A549 (cell line): ENCODE measurements around the gene NUDT19. TPM values are rescaled to one million over a fixed set of nuclear protein-coding genes. Genes with fewer than 3 reads are reported as not detected.
A peak's percentile ranks its signal among the peaks of the same experiment; 100 is the strongest.
"Not testable (repeated sequence)": the region's sequence is repeated elsewhere in the genome, so short reads cannot be mapped to it uniquely, and the experiment has no call there.

Source experiments
- ATAC-seq, 2 experiments: fragments of 200-7000 bp in 1 of 2; fragments of >200 bp in 1 of 2; cut with Nextera tagmentation in 1 of 2; cut with Tn5 transposase in 1 of 2; 3 replicates each; pipeline versions ENCODE4 v1.8.0 to v1.9.1; 2018 to 2020; ENCODE audit warnings: mild to moderate bottlenecking in 1 of 2, moderate library complexity in 1 of 2
- CTCF ChIA-PET: fragments of 300-600 bp; sonication (Branson Sonifier 250); formaldehyde crosslinking; extraction: SDS; loops from one replicate; lab custom pipeline; 2021; ENCODE audit warnings: antibody characterized with exemption, inconsistent platforms; lab: Yijun Ruan, JAX
- POLR2A ChIA-PET: fragments of 350-600 bp; formaldehyde crosslinking; extraction: SDS; loops from one replicate; lab custom pipeline; 2021; ENCODE audit warnings: antibody characterized with exemption, inconsistent platforms; lab: Yijun Ruan, JAX
- DNase-seq, 2 experiments: peaks; one replicate each; pipeline versions ENCODE4 v3.0.0 to v3.0.0-alpha.2; 2011 to 2016; ENCODE audit warnings: low read depth in 1 of 2, low spot score in 1 of 2
- FAIRE-seq: peaks from 2 replicates; lab custom pipeline; 2011; peaks lifted over from hg19 to GRCh38; lab: Jason Lieb, UNC
- H3K27ac ChIP-seq, 2 experiments: fragments of >200 bp; sonication (Bioruptor Twin); formaldehyde crosslinking; 3 replicates each; pipeline ENCODE4 v1.5.1; 2016 to 2017
- H3K4me1 ChIP-seq: fragments of >200 bp; sonication (Bioruptor Twin); formaldehyde crosslinking; 3 replicates; pipeline ENCODE4 v1.6.1; 2016
- H3K4me2 ChIP-seq: fragments of >200 bp; sonication (Bioruptor Twin); formaldehyde crosslinking; 3 replicates; pipeline ENCODE4 v1.6.1; 2016
- H3K4me3 ChIP-seq: fragments of >200 bp; sonication (Bioruptor Twin); formaldehyde crosslinking; 3 replicates; pipeline ENCODE4 v1.5.1; 2016
- H3K9me3 ChIP-seq: fragments of >200 bp; sonication (Bioruptor Twin); formaldehyde crosslinking; 3 replicates; pipeline ENCODE4 v1.6.1; 2016
- CBX2 ChIP-seq: fragments of 200-600 bp; sonication (generic); IDR thresholded peaks from 2 replicates; pipeline ENCODE4 v1.6.1; 2016; ENCODE audit warnings: low read depth, mild to moderate bottlenecking, borderline replicate concordance
- CEBPB ChIP-seq, 2 experiments: fragments of >200 bp in 1 of 2; sonication (Bioruptor Twin) in 1 of 2; formaldehyde crosslinking in 1 of 2; IDR thresholded peaks; 2 replicates each; pipeline ENCODE4 v1.6.1; 2012 to 2016
- EHMT2 ChIP-seq: fragments of 200-600 bp; sonication (generic); IDR thresholded peaks from 2 replicates; pipeline ENCODE4 v1.6.1; 2016; ENCODE audit warnings: antibody characterized with exemption, low read depth, mild to moderate bottlenecking, moderate library complexity
- ELK1 ChIP-seq: fragments of 150-350 bp; IDR thresholded peaks from 2 replicates; pipeline ENCODE4 v1.6.1; 2014; ENCODE audit warnings: low read depth, mild to moderate bottlenecking, low read length
- EP300 ChIP-seq, 2 experiments: fragments of >200 bp; sonication (Bioruptor Twin); formaldehyde crosslinking; IDR thresholded peaks; 2 replicates in 1 of 2; 3 replicates in 1 of 2; pipeline ENCODE4 v1.6.1; 2016 to 2017
- FOSL2 ChIP-seq, 2 experiments: fragments of 450-650 bp in 1 of 2; fragments of >200 bp in 1 of 2; sonication (Bioruptor Twin) in 1 of 2; formaldehyde crosslinking; IDR thresholded peaks; 2 replicates each; pipeline versions ENCODE4 v1.5.0 to v1.6.1; 2016 to 2020; ENCODE audit warnings: mild to moderate bottlenecking in 1 of 2, moderate library complexity in 1 of 2
- GATA3 ChIP-seq: IDR thresholded peaks from 2 replicates; pipeline ENCODE4 v1.6.1; 2012; ENCODE audit warnings: borderline replicate concordance
- MAFK ChIP-seq: fragments of 450-650 bp; IDR thresholded peaks from 2 replicates; pipeline ENCODE4 v1.6.1; 2014; ENCODE audit not compliant: partially characterized antibody
- NR3C1 ChIP-seq: fragments of >200 bp; sonication (Bioruptor Twin); formaldehyde crosslinking; IDR thresholded peaks from 3 replicates; pipeline ENCODE4 v1.6.1; 2017
- PBX3 ChIP-seq: IDR thresholded peaks from 2 replicates; pipeline ENCODE4 v1.6.1; 2012
- POLR2A ChIP-seq: IDR thresholded peaks from 2 replicates; pipeline ENCODE4 v1.6.1; 2012; ENCODE audit warnings: mild to moderate bottlenecking, low read length
- POLR2AphosphoS2 ChIP-seq: conservative IDR thresholded peaks from 2 replicates; pipeline ENCODE4 v1.6.1; 2012; ENCODE audit warnings: low read length, improper control_type of control experiment, inconsistent platforms
- RAD21 ChIP-seq, 2 experiments: fragments of >200 bp in 1 of 2; sonication (Bioruptor Twin) in 1 of 2; formaldehyde crosslinking in 1 of 2; IDR thresholded peaks in 1 of 2; conservative IDR thresholded peaks in 1 of 2; 2 replicates in 1 of 2; 3 replicates in 1 of 2; pipeline ENCODE4 v1.6.1; 2012 to 2018; ENCODE audit warnings: inconsistent platforms in 1 of 2
- RARB ChIP-seq: fragments of 250-450 bp; sonication (Bioruptor Pico); IDR thresholded peaks from 2 replicates; pipeline ENCODE4 v1.8.0; 2021; ENCODE audit warnings: mild to moderate bottlenecking, moderate library complexity
- RCOR1 ChIP-seq: fragments of 150-350 bp; IDR thresholded peaks from 2 replicates; pipeline ENCODE4 v1.6.1; 2014; ENCODE audit warnings: antibody characterized with exemption, low read length, low read depth
- RNF2 ChIP-seq: fragments of 200-600 bp; sonication (generic); IDR thresholded peaks from 2 replicates; pipeline ENCODE4 v1.6.1; 2016; ENCODE audit warnings: low read depth, mild to moderate bottlenecking, antibody characterized with exemption, moderate library complexity, borderline replicate concordance
- SMC3 ChIP-seq: fragments of >200 bp; sonication (Bioruptor Twin); formaldehyde crosslinking; IDR thresholded peaks from 3 replicates; pipeline ENCODE4 v1.6.1; 2018; ENCODE audit warnings: inconsistent platforms
- TP53 ChIP-seq: fragments of 250-450 bp; sonication (Bioruptor Pico); IDR thresholded peaks from 2 replicates; pipeline ENCODE4 v1.5.0; 2021; ENCODE audit warnings: mild to moderate bottlenecking, moderate library complexity
- ZC3H11A ChIP-seq: fragments of 450-650 bp; IDR thresholded peaks from 2 replicates; pipeline ENCODE4 v1.6.1; 2014; ENCODE audit warnings: antibody characterized with exemption, mild to moderate bottlenecking
- ZNF302 ChIP-seq: fragments of 250-450 bp; sonication (Bioruptor Pico); IDR thresholded peaks from 2 replicates; pipeline ENCODE4 v1.9.0; 2021; ENCODE audit warnings: inconsistent platforms, mild to moderate bottlenecking, moderate library complexity
- ZSCAN20 ChIP-seq: fragments of 250-450 bp; sonication (Bioruptor Pico); IDR thresholded peaks from 2 replicates; pipeline ENCODE4 v1.8.0; 2022; ENCODE audit warnings: mild to moderate bottlenecking, moderate library complexity
- WGBS: methylation state at CpG from one replicate; pipeline ENCODE4 v1.1.6; 2017; ENCODE audit errors: missing lambda C conversion rate; 5-methylcytosine and 5-hydroxymethylcytosine counted together
- polyA plus RNA-seq, 4 experiments: library from polyadenylated mRNA; depleted of rRNA in 3 of 4; stranded (reverse); fragments of >200 nt; fragmentation: RNase III in 1 of 4; extraction: RNeasy Plus Mini Kit Qiagen cat#74134 plus additional on column Dnase treatment in 1 of 4; gene quantifications; 2 replicates in 3 of 4; 3 replicates in 1 of 4; pipeline ENCODE4 v1.2.3, GENCODE V29; 2011 to 2017
- TF ChIP-seq, protein P1 (sequence below): fragments of >200 bp; sonication (Bioruptor Twin); formaldehyde crosslinking; IDR thresholded peaks from 3 replicates; pipeline ENCODE4 v1.6.1; 2016
- TF ChIP-seq, protein P2 (sequence below): fragments of 200-600 bp; sonication (generic); IDR thresholded peaks from 2 replicates; pipeline ENCODE4 v1.6.1; 2016; ENCODE audit warnings: antibody characterized with exemption, mild to moderate bottlenecking, moderate library complexity

The NUDT19 gene
- polyA plus RNA-seq, 2 of the 4 experiments (the other 2 are of a cell fraction), result 30.1 to 32.6 TPM

GRCh38 chr19:32656379-32656778 lies 35.2 kb upstream of the NUDT19 start:
- not testable (repeated sequence) for FAIRE-seq, H3K9me3 ChIP-seq, H3K27ac ChIP-seq, H3K4me1 ChIP-seq, DNase-seq, H3K4me3 ChIP-seq, ATAC-seq, H3K4me2 ChIP-seq
- ChIA-PET POLR2A (interaction anchor here (0.6 kb wide), 1 partner anchor 75 kb away, joined by 3 read pairs; the partner anchor contains the start of gene PDCD5), CTCF (interaction anchor here (0.6 to 1.9 kb wide), 9 partner anchors 9 to 1856 kb away, joined by 3 to 10 read pairs (median 3); partner anchors contain the start of genes ANKRD27 and RGS9BP)
- 95% methylated on average over 8 of the region's 8 CpGs for WGBS
- TF ChIP-seq POLR2A, result 0 out of 2 replicates have a peak, but pooled peaks have one; percentile 13

- ATAC-seq (no peak), DNase-seq (no peak), FAIRE-seq (no peak)
- WGBS, result 91% methylated on average over 10 of the region's 10 CpGs
- POLR2A ChIA-PET, result no interaction called here
- CTCF ChIA-PET, result no interaction called here
- no peak for TF ChIP-seq ZNF302 (CRISPR knock-in tag)
- no peak for TF ChIP-seq EP300 (IDR thresholded peaks at IDR 0.05)
- no peak for TF ChIP-seq PBX3
- TF ChIP-seq RNF2, result no peak
- no peak for TF ChIP-seq RARB
- no peak for TF ChIP-seq POLR2AphosphoS2
- TF ChIP-seq FOSL2 (IDR thresholded peaks at IDR 0.05), result no peak
- no peak for TF ChIP-seq FOSL2 (CRISPR knock-in tag; IDR thresholded peaks at IDR 0.05)
- no peak for TF ChIP-seq ZC3H11A
- no peak for TF ChIP-seq MAFK
- TF ChIP-seq EHMT2, result no peak
- TF ChIP-seq GATA3, result no peak
- TF ChIP-seq, protein P1, sequence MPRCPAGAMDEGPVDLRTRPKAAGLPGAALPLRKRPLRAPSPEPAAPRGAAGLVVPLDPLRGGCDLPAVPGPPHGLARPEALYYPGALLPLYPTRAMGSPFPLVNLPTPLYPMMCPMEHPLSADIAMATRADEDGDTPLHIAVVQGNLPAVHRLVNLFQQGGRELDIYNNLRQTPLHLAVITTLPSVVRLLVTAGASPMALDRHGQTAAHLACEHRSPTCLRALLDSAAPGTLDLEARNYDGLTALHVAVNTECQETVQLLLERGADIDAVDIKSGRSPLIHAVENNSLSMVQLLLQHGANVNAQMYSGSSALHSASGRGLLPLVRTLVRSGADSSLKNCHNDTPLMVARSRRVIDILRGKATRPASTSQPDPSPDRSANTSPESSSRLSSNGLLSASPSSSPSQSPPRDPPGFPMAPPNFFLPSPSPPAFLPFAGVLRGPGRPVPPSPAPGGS, result no peak
- TF ChIP-seq RAD21 (conservative IDR thresholded peaks at IDR 0.05 in 1 of 2, IDR thresholded peaks at IDR 0.05 in 1 of 2), result no peak
- no peak for TF ChIP-seq RCOR1
- TF ChIP-seq NR3C1, result no peak
- TF ChIP-seq ZSCAN20 (CRISPR knock-in tag), result no peak
- no peaks in the 10 kb centered on the region for H3K4me1 ChIP-seq
- no peak overlapping the region for H3K4me3 ChIP-seq
- H3K27ac ChIP-seq, result no peak overlapping the region
- H3K4me2 ChIP-seq, result no peak overlapping the region
- no peaks in the 10 kb centered on the region for H3K9me3 ChIP-seq
Measured at GRCh38 chr19:32658075-32658474, 33.5 kb upstream of the NUDT19 start.

DNA sequence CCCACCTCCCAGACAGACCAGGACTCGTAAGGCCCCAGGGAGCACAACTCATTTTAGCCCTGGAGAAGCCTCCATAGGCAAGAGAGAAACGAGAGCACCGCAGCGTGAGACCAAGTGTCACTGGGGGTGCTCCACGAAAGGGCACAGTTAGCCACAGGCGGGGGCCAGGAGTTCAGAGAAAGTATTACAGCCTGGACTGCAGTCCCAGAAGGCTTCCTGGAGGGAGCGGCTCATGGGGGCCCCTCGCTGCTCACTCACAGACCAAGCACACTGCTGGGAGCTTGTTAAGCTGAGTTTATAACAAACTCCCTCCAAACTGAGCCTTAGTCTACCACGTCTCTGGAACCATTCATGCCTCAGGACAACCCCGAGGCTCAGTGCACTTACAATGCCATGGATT lies 33.1 kb upstream of the NUDT19 start:
- no peak overlapping the region for H3K4me3 ChIP-seq
- no peak for DNase-seq
- TF ChIP-seq ELK1, result no peak
- TF ChIP-seq RARB, result no peak
- TF ChIP-seq CEBPB (IDR thresholded peaks at IDR 0.05), result no peak
- no peak for TF ChIP-seq TP53
- no peak for TF ChIP-seq POLR2A
- TF ChIP-seq, protein P2, sequence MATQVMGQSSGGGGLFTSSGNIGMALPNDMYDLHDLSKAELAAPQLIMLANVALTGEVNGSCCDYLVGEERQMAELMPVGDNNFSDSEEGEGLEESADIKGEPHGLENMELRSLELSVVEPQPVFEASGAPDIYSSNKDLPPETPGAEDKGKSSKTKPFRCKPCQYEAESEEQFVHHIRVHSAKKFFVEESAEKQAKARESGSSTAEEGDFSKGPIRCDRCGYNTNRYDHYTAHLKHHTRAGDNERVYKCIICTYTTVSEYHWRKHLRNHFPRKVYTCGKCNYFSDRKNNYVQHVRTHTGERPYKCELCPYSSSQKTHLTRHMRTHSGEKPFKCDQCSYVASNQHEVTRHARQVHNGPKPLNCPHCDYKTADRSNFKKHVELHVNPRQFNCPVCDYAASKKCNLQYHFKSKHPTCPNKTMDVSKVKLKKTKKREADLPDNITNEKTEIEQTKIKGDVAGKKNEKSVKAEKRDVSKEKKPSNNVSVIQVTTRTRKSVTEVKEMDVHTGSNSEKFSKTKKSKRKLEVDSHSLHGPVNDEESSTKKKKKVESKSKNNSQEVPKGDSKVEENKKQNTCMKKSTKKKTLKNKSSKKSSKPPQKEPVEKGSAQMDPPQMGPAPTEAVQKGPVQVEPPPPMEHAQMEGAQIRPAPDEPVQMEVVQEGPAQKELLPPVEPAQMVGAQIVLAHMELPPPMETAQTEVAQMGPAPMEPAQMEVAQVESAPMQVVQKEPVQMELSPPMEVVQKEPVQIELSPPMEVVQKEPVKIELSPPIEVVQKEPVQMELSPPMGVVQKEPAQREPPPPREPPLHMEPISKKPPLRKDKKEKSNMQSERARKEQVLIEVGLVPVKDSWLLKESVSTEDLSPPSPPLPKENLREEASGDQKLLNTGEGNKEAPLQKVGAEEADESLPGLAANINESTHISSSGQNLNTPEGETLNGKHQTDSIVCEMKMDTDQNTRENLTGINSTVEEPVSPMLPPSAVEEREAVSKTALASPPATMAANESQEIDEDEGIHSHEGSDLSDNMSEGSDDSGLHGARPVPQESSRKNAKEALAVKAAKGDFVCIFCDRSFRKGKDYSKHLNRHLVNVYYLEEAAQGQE, result no peak
- TF ChIP-seq SMC3, result no peak
- no peak for TF ChIP-seq CBX2
- no peak for TF ChIP-seq NR3C1
- no peak for TF ChIP-seq RNF2
- H3K27ac ChIP-seq, result no peak overlapping the region
- CTCF ChIA-PET, result no interaction called here
- no peak for FAIRE-seq
- no peak overlapping the region for H3K4me2 ChIP-seq
- 88% methylated on average over 10 of the region's 10 CpGs for WGBS
- no peaks in the 10 kb centered on the region for H3K9me3 ChIP-seq
- POLR2A ChIA-PET, result no interaction called here
- ATAC-seq, result no peak
- H3K4me1 ChIP-seq, result no peaks in the 10 kb centered on the region
